GM21717 (cell line): ENCODE data around the gene CDH13.

Source experiments
- ATAC-seq: cut with Tn5 transposase; IDR thresholded peaks from one replicate; pipeline ENCODE4 v1.9.1; 2021; ENCODE audit warnings: mild to moderate bottlenecking, moderate library complexity; ENCODE audit not compliant: unreplicated experiment

The CDH13 gene

DNA sequence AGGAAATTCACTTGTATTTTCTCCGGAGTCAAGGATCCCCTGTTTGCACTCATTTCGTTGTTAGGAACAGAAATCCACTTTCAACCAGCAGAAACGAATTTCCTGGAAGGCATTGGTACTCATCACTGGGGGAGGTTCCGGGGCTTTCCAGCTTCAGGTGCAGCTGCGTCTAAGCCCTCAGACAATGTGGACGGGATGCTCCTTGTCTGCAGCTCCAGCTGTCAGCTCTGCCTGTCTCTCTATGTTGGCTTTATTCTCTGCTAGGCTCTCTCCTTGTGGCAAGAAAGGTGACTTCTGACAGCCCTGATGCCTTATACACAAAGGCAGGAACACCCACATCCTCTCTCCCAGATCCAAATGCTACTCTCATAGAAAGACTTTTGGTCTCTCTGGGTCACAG is 997.1 kb downstream of the CDH13 start:
- no peak for ATAC-seq

DNA sequence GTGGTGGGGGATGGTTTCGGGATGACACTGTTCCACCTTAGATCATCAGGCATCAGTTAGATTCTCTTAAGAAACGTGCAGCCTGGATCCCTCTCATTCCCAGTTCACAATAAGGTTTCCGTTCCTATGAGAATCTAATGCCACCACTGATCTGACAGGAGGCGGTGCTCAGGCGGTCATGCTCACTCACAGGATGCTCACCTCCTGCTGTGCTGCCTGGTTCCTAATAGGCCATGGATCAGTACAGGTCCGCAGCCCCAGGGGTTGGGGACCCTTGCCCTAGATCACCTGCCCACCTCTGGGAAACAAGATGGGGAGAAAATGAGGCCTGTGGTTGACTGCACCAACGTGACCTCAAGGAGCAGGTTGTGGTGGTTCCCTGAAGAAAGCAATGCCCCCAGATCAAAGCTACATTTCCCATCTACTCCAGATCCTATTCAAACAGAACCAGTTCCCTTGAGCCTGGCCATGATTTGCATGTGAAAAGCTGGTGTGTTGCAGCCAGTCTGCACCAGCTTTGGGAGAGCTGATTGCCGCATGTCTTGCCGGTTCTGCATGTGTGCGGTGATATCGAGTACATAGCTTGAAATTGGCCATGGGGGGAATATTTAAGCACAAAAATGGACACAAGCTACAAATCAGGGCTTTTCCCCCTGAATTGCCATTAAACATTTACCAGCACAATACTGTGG is 997.8 kb downstream of the CDH13 start:
- no peak for ATAC-seq

DNA sequence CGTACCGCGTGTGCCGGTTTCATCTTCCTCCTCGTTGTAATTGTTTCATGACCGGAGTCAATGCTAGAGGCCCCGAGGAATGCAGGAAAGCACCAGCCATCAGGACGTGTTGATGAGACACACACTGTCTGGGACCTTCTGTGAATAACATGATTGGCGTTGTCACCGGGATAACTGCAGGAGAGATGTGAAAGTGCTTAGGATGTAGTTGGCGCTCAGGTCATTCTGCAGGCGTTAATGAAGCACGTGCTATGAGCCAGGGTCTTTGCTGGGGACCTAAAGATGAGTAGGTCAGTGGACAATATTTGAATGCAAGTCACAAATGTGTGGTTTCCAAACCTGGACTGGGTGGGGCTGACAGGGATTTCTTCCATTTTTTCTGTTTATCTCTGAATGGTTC is 999.4 kb downstream of the CDH13 start:
- no peak for ATAC-seq

DNA sequence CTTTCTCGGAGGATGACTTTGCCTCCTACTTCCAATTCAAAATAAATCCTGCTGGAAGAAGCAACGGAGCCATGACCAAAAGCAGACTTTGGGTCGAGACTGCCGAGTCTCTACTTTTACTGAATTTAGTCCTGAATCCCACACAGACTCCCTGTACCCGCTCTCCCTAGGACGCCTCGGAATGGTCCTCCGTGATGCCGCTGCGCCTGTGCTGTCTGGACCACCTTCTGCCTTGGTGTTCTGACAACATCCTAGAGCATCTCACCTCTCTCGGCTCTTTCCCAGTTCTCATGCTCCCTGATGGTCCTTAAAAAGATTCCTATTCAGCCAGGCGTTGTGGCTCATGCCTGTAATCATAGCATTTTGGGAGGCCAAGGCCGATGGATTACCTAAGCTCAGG is 999.9 kb downstream of the CDH13 start:
- no peak for ATAC-seq

DNA sequence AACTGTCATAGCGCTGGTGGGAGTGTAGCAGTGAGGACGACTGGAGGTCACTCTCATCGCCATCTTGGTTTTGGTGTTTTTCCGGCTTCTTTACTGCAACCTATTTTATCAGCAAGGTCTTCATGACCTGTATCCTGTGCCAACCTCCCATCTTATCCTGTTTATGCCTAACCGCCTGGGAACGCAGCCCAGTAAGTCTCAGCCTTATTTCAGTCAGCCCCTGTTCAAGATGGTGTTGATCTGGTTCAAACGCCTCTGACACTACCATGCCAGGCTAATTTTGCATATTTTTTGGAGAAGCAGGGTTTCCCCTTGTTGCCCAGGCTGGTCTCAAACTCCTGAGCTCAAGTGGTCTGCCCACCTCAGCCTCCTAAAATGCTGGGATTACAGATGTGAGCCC is 1001.2 kb downstream of the CDH13 start:
- ATAC-seq: no peak

DNA sequence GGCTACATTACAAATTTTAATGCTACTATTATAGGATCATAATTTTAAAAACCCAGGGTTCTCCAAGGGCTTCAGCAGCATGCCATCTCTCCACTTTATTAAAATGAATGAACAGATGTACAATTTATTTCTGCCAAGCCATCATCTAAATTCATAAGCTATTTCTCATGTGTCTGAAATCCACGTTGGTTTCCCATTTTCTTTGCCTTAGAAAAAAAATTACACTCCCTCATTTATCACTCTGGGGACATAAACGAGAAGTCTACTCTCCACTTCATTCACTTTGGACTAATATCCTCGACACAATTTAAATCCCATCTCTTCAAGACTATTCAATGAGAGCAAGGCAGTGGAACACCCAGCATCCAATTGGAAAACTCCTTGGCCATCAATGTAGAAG is 1002.7 kb downstream of the CDH13 start:
- ATAC-seq: no peak

- ATAC-seq: no peak
These were observed 1003.1 kb downstream of the CDH13 start for GRCh38 chr16:83629836-83630235.

DNA sequence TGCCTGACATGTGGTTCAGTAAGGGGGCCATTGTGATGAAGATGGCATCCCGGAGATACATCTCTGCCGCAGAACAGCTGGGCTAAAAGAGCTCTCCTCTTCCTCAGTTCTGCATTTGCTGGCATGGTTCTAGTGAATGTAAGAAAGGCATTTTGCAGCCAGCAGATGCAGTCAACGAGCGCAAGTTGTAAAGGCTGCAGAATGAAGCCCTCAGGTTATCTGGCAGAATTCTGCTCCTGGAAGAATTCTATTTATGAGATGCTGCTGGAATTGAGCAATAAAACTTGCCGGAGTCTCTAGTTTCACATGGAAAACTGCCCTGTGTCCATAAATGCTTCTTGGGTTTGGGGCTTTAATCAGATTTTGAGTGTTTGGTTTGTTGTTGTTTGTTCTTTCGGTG is 1004.2 kb downstream of the CDH13 start:
- no peak for ATAC-seq

GRCh38 chr16:83633286-83633685 is 1006.5 kb downstream of the CDH13 start:
- no peak for ATAC-seq

- ATAC-seq: no peak
These were observed 1021.6 kb downstream of the CDH13 start for GRCh38 chr16:83648347-83648746.

DNA sequence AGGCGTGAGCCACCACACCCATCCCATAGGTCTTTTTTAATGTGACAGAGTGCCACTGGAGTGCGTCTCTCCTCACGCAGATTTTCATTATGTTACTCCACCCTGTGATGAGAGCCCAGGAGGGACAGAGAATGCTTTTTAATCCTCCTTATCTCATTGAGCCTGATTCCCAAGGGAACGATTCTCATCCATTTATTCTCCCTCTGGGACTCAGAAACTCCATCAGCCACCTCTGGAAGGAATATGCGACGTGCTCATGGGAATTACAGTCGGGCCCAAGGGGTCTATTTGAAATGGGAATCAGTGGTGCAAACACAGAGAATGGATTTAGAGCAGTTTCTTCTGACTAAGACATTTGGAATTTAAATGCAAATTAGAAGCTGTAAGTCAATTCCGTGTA is 1025.1 kb downstream of the CDH13 start:
- no peak for ATAC-seq

GRCh38 chr16:83652943-83653342 is 1026.2 kb downstream of the CDH13 start:
- ATAC-seq: no peak

GRCh38 chr16:83653785-83654184 is 1027.0 kb downstream of the CDH13 start:
- no peak for ATAC-seq

DNA sequence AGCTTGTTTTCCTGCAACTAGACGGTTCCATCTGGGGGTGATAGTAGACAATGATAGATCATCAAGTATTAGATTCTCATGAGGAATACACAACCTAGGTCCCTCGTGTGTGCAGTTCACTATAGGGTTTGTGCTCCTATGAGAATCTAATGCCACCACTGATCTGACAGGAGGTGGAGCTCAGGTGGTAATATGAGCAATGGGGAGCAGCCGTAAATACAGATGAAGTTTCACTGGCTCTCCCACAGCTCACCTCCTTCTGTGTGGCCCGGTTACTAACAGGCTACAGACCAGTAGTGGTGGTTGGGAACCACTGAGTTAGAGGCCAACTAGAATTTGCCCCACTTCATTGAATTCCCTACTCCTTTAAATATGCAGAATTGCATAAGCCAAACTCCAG is 1033.5 kb downstream of the CDH13 start:
- no peak for ATAC-seq

DNA sequence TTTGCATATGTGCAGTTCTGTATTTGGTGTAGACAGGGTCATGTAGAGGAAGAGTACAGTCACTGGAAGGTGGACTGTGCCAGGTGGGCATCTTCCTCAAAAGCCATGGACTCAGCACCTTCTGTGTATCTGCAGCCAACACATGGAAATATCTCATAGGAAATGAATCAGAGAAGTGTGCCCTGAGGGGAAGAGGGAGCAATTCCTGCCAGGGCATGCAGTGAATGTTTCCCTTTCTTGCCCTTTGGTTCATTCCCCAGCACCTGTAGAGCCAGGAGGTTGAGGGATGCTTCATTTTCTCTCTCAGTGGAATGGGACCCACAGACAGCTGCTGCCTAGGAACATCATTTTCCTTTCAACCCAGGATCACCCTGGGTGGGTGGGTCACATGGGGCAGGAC is 1034.9 kb downstream of the CDH13 start:
- no peak for ATAC-seq

- ATAC-seq: no peak
These were observed 1039.7 kb downstream of the CDH13 start for GRCh38 chr16:83666449-83666848.

- no peak for ATAC-seq
These were observed 1042.7 kb downstream of the CDH13 start for GRCh38 chr16:83669456-83669855.

DNA sequence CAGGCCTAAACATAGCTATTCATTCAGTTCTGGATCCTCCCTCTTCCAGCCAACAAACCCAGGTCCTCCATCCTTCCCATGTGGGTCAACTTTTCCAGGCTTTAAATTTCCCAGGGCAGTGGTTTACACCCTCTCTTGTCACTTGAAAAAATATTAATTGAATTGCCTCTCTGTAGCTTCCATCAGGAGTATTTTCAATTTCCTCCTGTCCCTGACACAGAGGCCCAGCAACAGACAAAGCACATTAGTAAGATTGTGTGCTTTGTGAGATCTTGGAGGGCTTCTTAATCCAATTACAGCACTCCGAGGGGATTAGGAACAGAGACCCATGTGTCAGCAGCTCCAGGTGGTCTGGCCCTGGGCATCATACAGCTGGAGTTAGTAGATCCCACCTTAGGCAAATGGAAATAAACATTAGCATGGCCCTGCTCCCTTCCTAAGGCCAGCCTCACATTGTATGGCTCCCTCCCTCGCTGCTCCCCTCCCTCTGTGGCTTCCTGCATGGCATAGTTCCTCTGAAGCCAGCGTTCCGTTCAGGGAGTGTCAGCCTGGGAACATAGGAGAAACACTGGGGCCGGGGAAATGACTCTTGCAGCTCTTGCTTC is 1048.3 kb downstream of the CDH13 start:
- no peak for ATAC-seq

GRCh38 chr16:83676086-83676485 is 1049.3 kb downstream of the CDH13 start:
- no peak for ATAC-seq

GRCh38 chr16:83680980-83681379 is 1054.2 kb downstream of the CDH13 start:
- ATAC-seq: no peak

- ATAC-seq: no peak
These were observed 1054.7 kb downstream of the CDH13 start for GRCh38 chr16:83681381-83681956.

DNA sequence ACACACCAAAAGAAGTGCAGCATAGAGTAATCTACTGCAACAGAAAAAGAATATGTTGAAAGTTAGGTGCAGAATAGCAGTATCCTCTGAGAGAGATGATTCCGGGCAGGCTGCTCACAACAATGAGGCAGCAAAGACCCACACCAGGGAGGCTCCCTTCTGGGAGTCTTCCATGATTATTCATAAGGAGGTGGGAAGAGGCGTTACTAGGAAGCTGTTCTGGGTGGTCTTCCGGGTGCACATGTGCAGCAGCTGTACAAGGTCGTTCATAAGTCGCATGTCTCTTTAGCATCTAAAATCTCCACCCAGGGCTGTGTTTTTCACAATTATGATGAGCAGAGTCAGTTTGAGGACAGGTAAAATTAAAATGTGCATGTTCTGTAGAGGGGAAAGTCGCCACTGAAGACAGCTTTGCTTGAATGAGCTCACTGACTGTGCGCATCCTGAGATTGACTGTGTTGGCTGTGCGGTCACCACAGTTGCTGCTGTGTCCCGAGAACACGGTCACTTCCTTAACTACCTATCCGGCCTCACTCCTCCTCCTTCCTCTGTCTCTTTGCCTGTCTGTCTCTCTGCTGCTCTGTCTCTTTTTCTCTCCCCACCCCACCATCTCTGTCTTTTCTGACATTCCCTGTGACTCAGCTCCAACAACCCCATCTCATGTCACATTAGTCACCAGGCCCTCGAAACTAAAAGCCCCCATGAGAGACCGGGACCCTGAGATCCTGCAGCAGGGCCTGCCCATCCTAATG is 1055.5 kb downstream of the CDH13 start:
- ATAC-seq: no peak
